Measurements from ENCODE around the gene COX15.
A peak's percentile ranks its signal among the peaks of the same experiment; 100 is the strongest.
"Not testable (repeated sequence)": the region's sequence is repeated elsewhere in the genome, so short reads cannot be mapped to it uniquely, and the experiment has no call there.

COX15 gene

GRCh38 chr10:99740933-99741559 lies 9.1 kb upstream of the COX15 start:
- DNase-seq (ENCODE audit: low spot score): no peak

GRCh38 chr10:99740260-99740659 lies 8.3 kb upstream of the COX15 start:
- DNase-seq (ENCODE audit: low spot score): no peak

GRCh38 chr10:99734111-99734510 lies 2.2 kb upstream of the COX15 start:
- DNase-seq (ENCODE audit: low spot score): not testable (repeated sequence)

GRCh38 chr10:99733366-99733765 lies 1.4 kb upstream of the COX15 start:
- no peak for DNase-seq (ENCODE audit: low spot score)

GRCh38 chr10:99731306-99732032 lies 458 bp downstream of the COX15 start:
- no peak for DNase-seq (ENCODE audit: low spot score)

- no peak for DNase-seq (ENCODE audit: low spot score)
Observed at GRCh38 chr10:99730026-99730425, 1.9 kb downstream of the COX15 start.

GRCh38 chr10:99720387-99720786 lies 11.5 kb downstream of the COX15 start:
- DNase-seq (ENCODE audit: low spot score): no peak

- DNase-seq (ENCODE audit: low spot score): no peak
Observed at GRCh38 chr10:99714446-99714845, 17.5 kb downstream of the COX15 start.

- peak; percentile 63 for DNase-seq (ENCODE audit: low spot score)
Observed at GRCh38 chr10:99711129-99711719, 20.7 kb downstream of the COX15 start.

- no peak for DNase-seq (ENCODE audit: low spot score)
Observed at GRCh38 chr10:99709480-99710229, 22.3 kb downstream of the COX15 start.

GRCh38 chr10:99708428-99709012 lies 23.4 kb downstream of the COX15 start:
- DNase-seq (ENCODE audit: low spot score): no peak

GRCh38 chr10:99700649-99701048 lies 31.3 kb downstream of the COX15 start:
- no peak for DNase-seq (ENCODE audit: low spot score)

GRCh38 chr10:99698504-99699080 lies 33.3 kb downstream of the COX15 start:
- DNase-seq (ENCODE audit: low spot score): no peak

- no peak for DNase-seq (ENCODE audit: low spot score)
Observed at GRCh38 chr10:99695761-99696160, 36.2 kb downstream of the COX15 start.

- no peak for DNase-seq (ENCODE audit: low spot score)
Observed at GRCh38 chr10:99693933-99694583, 37.9 kb downstream of the COX15 start.

- no peak for DNase-seq (ENCODE audit: low spot score)
Observed at GRCh38 chr10:99689461-99689860, 42.5 kb downstream of the COX15 start.

GRCh38 chr10:99685597-99685967 lies 46.3 kb downstream of the COX15 start:
- peak; percentile 42 for DNase-seq (ENCODE audit: low spot score)

- no peak for DNase-seq (ENCODE audit: low spot score)
Observed at GRCh38 chr10:99682752-99683151, 49.2 kb downstream of the COX15 start.
